Ecto neural progenitor cell (in vitro differentiated cells): ENCODE results near the gene CD2.

Experiments used
- DNase-seq: peaks from one replicate; pipeline ENCODE4 v3.0.0-alpha.2; 2018; ENCODE audit warnings: low spot score

The CD2 gene

GRCh38 chr1:116754198-116754977 is at the start of gene CD2:
TSS of gene CD2 (plus strand) at chr1:116754430. CDS start at chr1:116754493, 63 bp downstream.
- DNase-seq = no peak

- DNase-seq = no peak
These were observed 48.1 kb upstream of the CD2 start for GRCh38 chr1:116706123-116706522.

GRCh38 chr1:116706841-116707240 is 47.4 kb upstream of the CD2 start:
- DNase-seq = no peak

- no peak for DNase-seq
These were observed 45.9 kb upstream of the CD2 start for GRCh38 chr1:116708255-116708900.

GRCh38 chr1:116709666-116710167 is 44.5 kb upstream of the CD2 start:
- no peak for DNase-seq

- DNase-seq = no peak
These were observed 43.6 kb upstream of the CD2 start for GRCh38 chr1:116710420-116711262.

GRCh38 chr1:116711263-116711840 is 42.9 kb upstream of the CD2 start:
- no peak for DNase-seq

- no peak for DNase-seq
These were observed 41.7 kb upstream of the CD2 start for GRCh38 chr1:116712510-116712909.

GRCh38 chr1:116713474-116713873 is 40.8 kb upstream of the CD2 start:
- DNase-seq = no peak

- DNase-seq = no peak
These were observed 37.8 kb upstream of the CD2 start for GRCh38 chr1:116716391-116716790.

GRCh38 chr1:116717318-116717717 is 36.9 kb upstream of the CD2 start:
- no peak for DNase-seq

GRCh38 chr1:116720364-116721038 is 33.7 kb upstream of the CD2 start:
- DNase-seq = no peak

GRCh38 chr1:116721039-116721405 is 33.2 kb upstream of the CD2 start:
- DNase-seq = no peak

GRCh38 chr1:116721451-116722007 is 32.7 kb upstream of the CD2 start:
- no peak for DNase-seq

- no peak for DNase-seq
These were observed 32.0 kb upstream of the CD2 start for GRCh38 chr1:116722016-116722838.

GRCh38 chr1:116724765-116725375 is 29.4 kb upstream of the CD2 start:
- DNase-seq = no peak

GRCh38 chr1:116725798-116726197 is 28.4 kb upstream of the CD2 start:
- no peak for DNase-seq

GRCh38 chr1:116726872-116727820 is 27.1 kb upstream of the CD2 start:
- no peak for DNase-seq

- no peak for DNase-seq
These were observed 22.8 kb upstream of the CD2 start for GRCh38 chr1:116731439-116731838.
